Activated T-helper 9 cell treated with anti-CD3 and anti-CD28 coated beads, Interleukin-2, amount 50 U/mL, for 16 hours (primary cell): ENCODE data around the gene ZNF846.
"Not testable (repeated sequence)": the region's sequence is repeated elsewhere in the genome, so short reads cannot be mapped to it uniquely, and the experiment has no call there.

Source experiments
- DNase-seq: peaks from one replicate; pipeline ENCODE4 v3.0.0-alpha.2; 2020; ENCODE audit warnings: low read depth

ZNF846 gene

DNA sequence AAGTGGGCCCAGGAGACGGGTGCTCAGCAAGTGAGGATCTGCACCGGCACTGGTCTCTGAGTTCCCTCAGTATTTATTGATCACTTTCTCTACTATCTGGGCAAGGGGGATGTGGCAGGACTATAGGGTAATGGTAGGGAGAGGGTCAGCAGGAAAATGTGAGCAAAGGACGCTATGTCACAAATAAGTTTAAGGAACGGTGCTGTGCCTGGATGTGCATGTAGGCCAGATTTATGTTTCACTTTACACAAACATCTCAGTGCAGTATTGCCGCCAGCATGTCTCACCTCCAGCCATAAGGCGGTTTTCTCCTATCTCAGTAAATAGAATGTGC is 15.6 kb upstream of the ZNF846 start:
- not testable (repeated sequence) for DNase-seq

- DNase-seq, result no peak
These were observed 13.8 kb upstream of the ZNF846 start for GRCh38 chr19:9782338-9782737.

GRCh38 chr19:9757544-9758501 is 10.7 kb downstream of the ZNF846 start:
- DNase-seq, result no peak

- DNase-seq, result no peak
These were observed 15.7 kb downstream of the ZNF846 start for GRCh38 chr19:9752701-9753443.

DNA sequence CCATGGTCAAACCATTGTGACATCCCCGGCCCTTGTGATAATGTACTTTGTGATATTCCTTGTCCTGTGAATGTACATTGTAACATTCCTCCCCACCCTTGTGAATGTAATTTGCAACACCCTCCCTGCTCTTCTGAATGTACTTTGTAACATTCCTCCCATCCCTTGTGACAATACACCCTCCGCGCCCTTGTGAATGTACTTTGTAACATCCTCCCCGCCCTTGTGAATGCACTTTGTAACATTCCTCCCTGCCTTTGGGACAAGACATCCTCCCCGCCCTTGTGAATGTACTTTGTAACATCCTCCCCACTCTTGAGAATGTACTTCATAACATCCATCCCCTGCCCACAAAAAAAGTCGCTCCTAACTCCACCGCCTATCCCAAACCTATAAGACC is 17.1 kb downstream of the ZNF846 start:
- DNase-seq, result no peak

DNA sequence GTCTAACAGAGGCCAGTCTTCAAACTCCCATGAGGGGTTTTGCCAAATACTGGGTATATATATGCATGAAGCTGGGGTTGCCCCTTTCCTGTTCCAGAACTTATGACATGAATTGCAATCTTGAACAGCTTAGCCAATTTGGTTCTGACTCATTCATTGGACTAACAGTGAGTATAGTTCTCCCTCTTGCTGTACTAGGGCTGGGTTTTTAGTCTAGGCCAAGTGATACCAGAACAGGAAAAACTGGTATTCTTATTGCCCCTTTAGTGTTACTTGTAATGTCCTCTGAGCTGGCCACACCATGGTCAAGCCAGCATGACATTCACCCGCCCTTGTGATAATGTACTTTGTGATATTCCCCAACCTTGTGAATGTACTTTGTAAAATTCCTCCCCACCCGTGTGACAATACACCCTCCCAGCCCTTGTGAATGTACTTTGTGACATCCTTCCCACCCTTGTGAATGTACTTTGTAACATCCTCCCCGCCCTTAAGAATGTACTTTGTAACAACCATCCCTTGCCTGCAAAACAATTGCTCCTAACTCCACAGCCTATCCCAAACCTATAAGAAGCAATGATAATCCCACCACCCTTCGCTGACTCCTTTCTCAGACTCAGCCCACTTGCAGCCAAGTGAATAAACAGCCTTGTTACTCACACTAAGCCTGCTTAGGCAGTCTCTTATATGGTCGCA is 26.9 kb downstream of the ZNF846 start:
- no peak for DNase-seq

DNA sequence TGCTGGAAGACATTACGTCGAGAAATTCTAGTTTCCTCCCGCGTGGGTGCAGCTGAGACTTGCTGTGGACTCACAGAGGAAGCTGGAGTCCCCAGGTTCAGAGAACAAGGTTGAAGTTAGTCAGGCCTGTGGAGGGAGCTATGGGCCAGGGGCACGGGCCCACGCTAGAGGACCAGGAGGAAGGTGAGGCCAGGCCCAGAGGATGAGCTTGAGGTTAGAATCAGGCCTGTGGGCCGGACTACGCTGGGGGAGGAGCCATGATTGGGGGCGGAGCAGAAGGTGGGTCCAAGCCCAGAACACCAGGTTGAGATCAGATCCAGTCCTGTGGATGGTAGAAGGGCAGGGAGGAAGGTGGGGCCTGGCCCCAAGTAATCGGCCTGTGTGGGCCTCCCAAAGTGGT is 32.6 kb downstream of the ZNF846 start:
- DNase-seq, result no peak

DNA sequence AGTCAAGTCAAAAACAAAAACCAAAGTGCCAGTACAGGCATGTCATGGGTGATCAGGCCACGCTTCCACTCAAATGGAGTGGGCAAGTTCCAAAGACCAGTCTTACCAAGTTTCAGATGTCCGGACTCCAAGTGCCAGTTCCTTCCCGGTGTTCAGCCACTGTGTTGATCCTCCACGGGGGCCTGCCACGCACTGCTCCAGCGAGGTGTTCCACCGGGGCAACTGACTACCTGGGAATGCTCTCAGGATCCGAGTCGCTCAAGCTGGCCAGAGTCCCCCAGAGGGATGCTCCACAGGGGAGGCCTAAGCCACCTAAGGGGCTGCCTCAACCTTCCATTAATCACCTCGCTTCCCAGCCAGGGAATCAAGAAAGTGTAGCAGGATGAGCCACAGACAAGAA is 38.5 kb downstream of the ZNF846 start:
- DNase-seq, result not testable (repeated sequence)

- no peak for DNase-seq
These were observed 39.4 kb downstream of the ZNF846 start for GRCh38 chr19:9729162-9729561.

- no peak for DNase-seq
These were observed 40.9 kb downstream of the ZNF846 start for GRCh38 chr19:9727644-9728043.

DNA sequence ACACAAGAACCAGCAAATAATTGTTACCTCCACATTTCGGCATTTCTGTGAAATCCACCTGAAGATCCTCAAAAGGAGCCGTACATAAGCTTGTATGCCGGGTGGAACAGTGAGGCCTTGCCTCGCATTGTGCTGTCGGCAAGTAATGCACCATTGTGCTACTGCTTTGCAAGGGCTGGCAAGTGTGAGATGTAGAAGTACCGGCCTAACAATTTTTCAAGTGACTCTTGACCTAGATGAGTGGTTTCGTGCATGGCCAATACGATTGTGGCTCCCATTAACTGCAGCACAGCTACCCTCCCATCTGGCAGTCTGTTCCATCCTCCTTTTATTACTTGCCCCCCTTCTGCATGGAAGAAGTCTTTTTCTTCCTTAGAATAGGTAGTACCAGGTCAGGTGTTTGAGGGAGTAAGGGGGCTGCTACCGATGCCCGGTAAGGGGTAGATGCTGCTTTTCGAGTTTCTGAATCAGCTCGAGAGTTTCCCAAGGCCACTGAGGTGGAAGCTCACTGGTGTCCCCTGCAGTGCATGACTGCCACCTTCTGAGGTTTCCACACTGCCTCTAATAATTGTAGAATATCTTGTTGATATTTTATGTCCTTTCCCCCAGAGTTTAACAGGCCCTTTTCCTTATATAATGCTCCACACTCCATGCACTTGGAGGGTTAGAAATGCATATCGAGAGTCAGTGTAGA is 42.9 kb downstream of the ZNF846 start:
- DNase-seq, result not testable (repeated sequence)

GRCh38 chr19:9724157-9724556 is 44.4 kb downstream of the ZNF846 start:
- DNase-seq, result no peak

GRCh38 chr19:9721861-9722260 is 46.7 kb downstream of the ZNF846 start:
- no peak for DNase-seq

DNA sequence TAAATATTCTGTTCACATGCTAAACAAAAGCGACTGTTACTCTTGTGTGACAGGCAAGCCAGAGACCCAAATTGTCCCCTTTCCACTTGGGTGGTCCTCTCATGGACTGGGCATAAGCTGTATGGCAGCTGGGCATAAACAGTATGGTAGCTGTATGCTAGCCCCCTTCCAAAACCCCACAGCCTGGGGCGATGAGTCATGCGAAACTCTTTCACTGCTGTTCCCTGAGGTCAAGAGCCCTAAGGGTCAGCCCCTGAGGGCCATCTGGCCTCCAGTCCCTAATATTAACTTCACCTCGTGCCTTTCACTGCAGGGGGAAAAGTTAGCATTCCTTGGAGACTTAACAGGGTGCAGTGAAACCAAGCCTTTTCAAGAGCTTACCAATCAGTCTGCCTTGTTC is 48.0 kb downstream of the ZNF846 start:
- no peak for DNase-seq

DNA sequence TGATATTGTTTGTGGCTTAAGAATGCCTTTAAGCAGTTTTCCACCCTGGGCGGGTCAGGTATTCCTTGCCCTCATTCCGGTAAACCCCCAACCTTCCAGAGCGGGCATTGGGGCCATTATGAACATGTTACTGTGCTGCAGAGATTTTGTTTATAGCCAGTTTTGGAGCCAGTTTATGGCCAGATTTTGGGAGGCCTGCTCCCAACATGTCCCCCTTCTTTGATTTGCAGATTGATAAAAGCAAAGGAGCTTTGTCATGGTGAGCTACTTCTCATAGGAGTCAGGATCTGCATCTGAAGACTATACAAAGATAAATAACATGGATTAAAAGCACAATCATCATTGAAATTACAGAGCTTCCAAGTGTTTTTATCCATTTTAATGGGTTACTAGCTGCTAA is 56.7 kb downstream of the ZNF846 start:
- DNase-seq, result no peak

GRCh38 chr19:9709305-9709704 is 59.2 kb downstream of the ZNF846 start:
- DNase-seq, result no peak

- DNase-seq, result no peak
These were observed 62.7 kb downstream of the ZNF846 start for GRCh38 chr19:9705836-9706235.

DNA sequence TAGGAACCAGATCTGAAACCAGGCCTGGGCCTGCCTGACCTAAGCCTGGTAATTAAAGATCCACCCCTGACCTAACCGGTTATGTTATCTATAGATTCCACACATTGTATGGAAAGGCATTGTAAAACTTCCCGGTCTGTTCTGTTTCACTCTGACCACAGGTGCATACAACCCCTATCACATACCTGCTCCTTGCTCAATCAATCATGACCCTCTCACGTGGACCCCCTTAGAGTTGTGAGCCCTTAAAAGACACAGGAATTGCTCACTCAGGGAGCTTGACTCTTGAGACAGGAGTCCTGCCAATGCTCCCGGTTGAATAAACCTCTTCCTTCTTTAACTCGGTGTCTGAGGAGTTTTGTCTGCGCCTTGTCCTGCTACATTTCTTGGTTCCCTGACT is 66.4 kb downstream of the ZNF846 start:
- DNase-seq, result no peak
